K562 (cell line): ENCODE measurements around the gene ORC3. TPM values are rescaled to one million over a fixed set of nuclear protein-coding genes. Genes with fewer than 3 reads are reported as not detected.

Source experiments
- ATAC-seq: fragments of 200-7000 bp; cut with Tn5 transposase; 3 replicates; pipeline ENCODE4 v1.9.1; 2020; ENCODE audit warnings: moderate library complexity
- BruUV-seq: library from RNA; stranded (reverse); fragments of 400-500 nt; replicated peaks from 2 replicates; lab custom pipeline; 2021; lab: Mats Ljungman, UMichigan
- CTCF ChIA-PET: fragments of 300-600 bp; formaldehyde crosslinking; extraction: SDS; loops from one replicate; lab custom pipeline; 2021; ENCODE audit warnings: low intra/inter-chr PET ratio; lab: Yijun Ruan, JAX
- POLR2A ChIA-PET: fragments of 300-600, 350-650 bp; sonication (Branson Sonifier 250); formaldehyde crosslinking; extraction: SDS; loops from one replicate; lab custom pipeline; 2021; ENCODE audit warnings: antibody characterized with exemption, inconsistent platforms; lab: Yijun Ruan, JAX
- DNase-seq, 4 experiments: peaks; one replicate each; pipeline versions ENCODE4 v3.0.0 to v3.0.0-alpha.2; 2011 to 2018; ENCODE audit warnings: low spot score in 3 of 4, mixed read lengths in 3 of 4; ENCODE audit errors: extremely low read depth in 1 of 4
- FAIRE-seq: peaks from 2 replicates; lab custom pipeline; 2011; peaks lifted over from hg19 to GRCh38; lab: Jason Lieb, UNC
- H2AFZ ChIP-seq: 2 replicates; pipeline ENCODE4 v1.6.0; 2011; ENCODE audit warnings: low read depth, low read length, control low read depth, inconsistent platforms
- H3K27ac ChIP-seq: fragments of 200-600 bp; 3 replicates; pipeline ENCODE4 v1.8.0; 2011; ENCODE audit warnings: low read depth, mild to moderate bottlenecking, control low read depth, inconsistent platforms, low read length, moderate library complexity, mixed read lengths; ENCODE audit errors: extremely low read depth
- H3K27me3 ChIP-seq, 2 experiments: fragments of 300-600 bp in 1 of 2; 2 replicates in 1 of 2; 3 replicates in 1 of 2; pipeline versions ENCODE4 v1.6.0 to v1.8.0; 2011; ENCODE audit warnings: inconsistent platforms in 2 of 2, low read length in 2 of 2, mild to moderate bottlenecking in 1 of 2, mixed read lengths in 1 of 2, moderate library complexity in 1 of 2; ENCODE audit not compliant: control insufficient read depth in 2 of 2, insufficient read depth in 2 of 2
- H3K36me3 ChIP-seq: fragments of 300-600 bp; 3 replicates; pipeline ENCODE4 v1.8.0; 2011; ENCODE audit warnings: mild to moderate bottlenecking, low read length, inconsistent platforms; ENCODE audit not compliant: control insufficient read depth, insufficient read depth
- H3K4me1 ChIP-seq, 2 experiments: fragments of 200-600 bp in 1 of 2; replicated peaks in 1 of 2; 2 replicates in 1 of 2; 3 replicates in 1 of 2; pipeline versions ENCODE4 v1.5.1 to v1.8.0; 2011; ENCODE audit warnings: inconsistent platforms in 2 of 2, low read length in 2 of 2, mild to moderate bottlenecking in 1 of 2, mixed read lengths in 1 of 2, moderate library complexity in 1 of 2; ENCODE audit not compliant: control insufficient read depth in 2 of 2, insufficient read depth in 2 of 2
- H3K4me2 ChIP-seq: 2 replicates; pipeline ENCODE4 v1.6.1; 2011; ENCODE audit warnings: low read length, control low read depth, inconsistent platforms, mixed read lengths; ENCODE audit not compliant: insufficient read depth
- H3K4me3 ChIP-seq: fragments of 200-600 bp; sonication (generic), shearing (Covaris generic); 2 replicates; pipeline ENCODE4 v1.5.1; 2016; ENCODE audit warnings: control low read depth, inconsistent platforms
- H3K79me2 ChIP-seq: fragments of 200-600 bp; 3 replicates; pipeline ENCODE4 v1.8.0; 2011; ENCODE audit warnings: low read length, inconsistent platforms; ENCODE audit not compliant: control insufficient read depth, insufficient read depth
- H3K9ac ChIP-seq, 2 experiments: 2 replicates each; pipeline versions ENCODE4 v1.6.0 to v1.6.1; 2011; ENCODE audit warnings: low read depth in 2 of 2, low read length in 2 of 2, control low read depth in 1 of 2, inconsistent platforms in 1 of 2, mild to moderate bottlenecking in 1 of 2, mixed read lengths in 1 of 2; ENCODE audit not compliant: insufficient read depth in 1 of 2
- H3K9me1 ChIP-seq: one replicate; pipeline ENCODE4 v1.6.0; 2011; ENCODE audit warnings: inconsistent platforms, mild to moderate bottlenecking, low read length, moderate library complexity; ENCODE audit not compliant: control insufficient read depth, insufficient read depth
- H3K9me3 ChIP-seq: replicated peaks from 2 replicates; pipeline ENCODE4 v1.5.1; 2011; ENCODE audit warnings: low read depth, low read length, inconsistent platforms; ENCODE audit not compliant: control insufficient read depth, insufficient read depth
- H4K20me1 ChIP-seq: replicated peaks from 2 replicates; pipeline ENCODE4 v1.6.1; 2011; ENCODE audit warnings: low read length, inconsistent platforms, mixed read lengths; ENCODE audit not compliant: control insufficient read depth, insufficient read depth
- ATF3 ChIP-seq, 2 experiments: fragments of 450-650 bp in 1 of 2; sonication (generic) in 1 of 2; formaldehyde crosslinking in 1 of 2; IDR thresholded peaks in 1 of 2; conservative IDR thresholded peaks in 1 of 2; 2 replicates each; pipeline versions ENCODE4 v1.6.1 to v1.8.1; 2016 to 2023; ENCODE audit warnings: mild to moderate bottlenecking in 2 of 2, moderate library complexity in 2 of 2, inconsistent platforms in 1 of 2, missing genetic modification reagents in 1 of 2
- BCL6 ChIP-seq: fragments of 250-450 bp; sonication (Bioruptor Pico); IDR thresholded peaks from 2 replicates; pipeline ENCODE4 v1.4.0; 2020
- CXXC5 ChIP-seq: fragments of 250-450 bp; sonication (Bioruptor Pico); IDR thresholded peaks from 2 replicates; pipeline ENCODE4 v1.8.0; 2022; ENCODE audit warnings: inconsistent platforms, mild to moderate bottlenecking, moderate library complexity
- ERF ChIP-seq: fragments of 450-650 bp; formaldehyde crosslinking; IDR thresholded peaks from 2 replicates; pipeline ENCODE4 v1.4.0; 2020; ENCODE audit warnings: mild to moderate bottlenecking, mixed read lengths
- HEY1 ChIP-seq: fragments of 250-450 bp; sonication (Bioruptor Pico); IDR thresholded peaks from 2 replicates; pipeline ENCODE4 v1.5.0; 2020; ENCODE audit warnings: mild to moderate bottlenecking, moderate library complexity, borderline replicate concordance
- HMGN3 ChIP-seq: IDR thresholded peaks from 2 replicates; pipeline ENCODE4 v1.6.1; 2011; ENCODE audit warnings: borderline replicate concordance, low read depth, mild to moderate bottlenecking, mixed read lengths, low read length; ENCODE audit not compliant: insufficient read length; ENCODE audit errors: extremely low read depth
- MLX ChIP-seq, 2 experiments: fragments of 450-650 bp in 1 of 2; sonication (generic) in 1 of 2; formaldehyde crosslinking; conservative IDR thresholded peaks; 2 replicates each; pipeline versions ENCODE4 v1.4.0 to v1.8.1; 2020 to 2022; ENCODE audit warnings: mild to moderate bottlenecking in 1 of 2, missing genetic modification reagents in 1 of 2
- NFATC3 ChIP-seq: fragments of 450-650 bp; IDR thresholded peaks from 2 replicates; pipeline ENCODE4 v1.6.1; 2017; ENCODE audit warnings: mild to moderate bottlenecking
- NR2F6 ChIP-seq: fragments of 450-650 bp; formaldehyde crosslinking; IDR thresholded peaks from 2 replicates; pipeline ENCODE4 v1.4.0; 2020; ENCODE audit warnings: mild to moderate bottlenecking
- POLR3A ChIP-seq: IDR thresholded peaks from 2 replicates; pipeline ENCODE4 v1.6.1; 2011; ENCODE audit warnings: borderline replicate concordance, mild to moderate bottlenecking, moderate library complexity; ENCODE audit not compliant: insufficient read length, insufficient read depth; ENCODE audit errors: extremely low read depth
- SRSF7 ChIP-seq: fragments of 200-400 bp; formaldehyde crosslinking; optimal IDR thresholded peaks from 2 replicates; pipeline ENCODE3; 2017; ENCODE audit warnings: mild to moderate bottlenecking, low read depth, low read length
- THAP12 ChIP-seq: fragments of 250-450 bp; sonication (Bioruptor Pico); IDR thresholded peaks from 2 replicates; pipeline ENCODE4 v1.9.0; 2021; ENCODE audit warnings: mild to moderate bottlenecking, inconsistent platforms
- USF2 ChIP-seq: sonication (generic); formaldehyde crosslinking; IDR thresholded peaks from 2 replicates; pipeline ENCODE4 v1.5.0; 2020; ENCODE audit warnings: missing genetic modification reagents
- XRCC3 ChIP-seq: fragments of 450-650 bp; IDR thresholded peaks from 2 replicates; pipeline ENCODE4 v1.6.1; 2017; ENCODE audit warnings: mild to moderate bottlenecking, moderate library complexity
- ZNF589 ChIP-seq: fragments of 200-800 bp; sonication (Bioruptor generic); IDR thresholded peaks from 2 replicates; pipeline ENCODE4 v1.6.1; 2016; ENCODE audit warnings: low read depth, missing genetic modification characterization, missing compliant biosample characterization
- ZNF79 ChIP-seq: fragments of 250-450 bp; sonication (Bioruptor Pico); IDR thresholded peaks from 2 replicates; pipeline ENCODE4 v1.4.0; 2020; ENCODE audit warnings: low read depth, mild to moderate bottlenecking, moderate library complexity
- WGBS: fragments of 100-300 bp; shearing (Covaris generic); methylation state at CpG from one replicate; pipeline ENCODE4 v1.1.6; 2016; ENCODE audit warnings: low coverage, mixed read lengths; ENCODE audit not compliant: insufficient coverage; ENCODE audit errors: missing lambda C conversion rate; 5-methylcytosine and 5-hydroxymethylcytosine counted together
- in situ Hi-C: fragments of 300-500 bp; cut with MboI; formaldehyde crosslinking; loops from 4 replicates; pipeline ENCODE4 v1.15.0; 2018; ENCODE audit warnings: inconsistent platforms, mixed read lengths
- intact Hi-C: fragments of 100-400 bp; cut with micrococcal nuclease; formaldehyde crosslinking; loops from 2 replicates; pipeline ENCODE4 v1.14.2; 2022
- polyA plus RNA-seq, 8 experiments: library from polyadenylated mRNA; depleted of rRNA in 4 of 8; stranded (reverse) in 5 of 8; unstranded in 3 of 8; fragments of >200 nt; fragmentation: Nextera tagmentation in 2 of 8; fragmentation: Illumina TruSeq in 1 of 8; extraction: Ambion mirVana in 2 of 8; extraction: Trizol in 1 of 8; gene quantifications; 2 replicates each; pipeline versions ENCODE4 v1.2.1 to v1.2.3, GENCODE V29; 2011 to 2014; ENCODE audit warnings: inconsistent platforms in 1 of 8, missing spikeins in 1 of 8
- total RNA-seq, 7 experiments: library from RNA; depleted of rRNA in 6 of 7; stranded (reverse); fragments of >200 nt in 6 of 7; fragmentation: Illumina TruSeq in 2 of 7; extraction: Trizol in 2 of 7; gene quantifications; 2 replicates each; pipeline versions ENCODE4 v1.2.1 to v1.2.3, GENCODE V29; 2011 to 2021; ENCODE audit warnings: low replicate concordance in 1 of 7

Gene ORC3
- total and polyA plus RNA-seq, 9 of the 15 experiments (the other 6 are each of a cell fraction or from before 2014, with no cell fraction given) = 28.8 to 159 (median 74.8) TPM

GRCh38 chr6:87670707-87671106 is 80.8 kb downstream of the ORC3 start:
- intact Hi-C loops (no loop called here), in situ Hi-C loops (no loop called here)
- Histone ChIP-seq H3K9ac (no peak overlapping the region), H3K36me3 (peaks cover 62% of the 10 kb centered on the region), H3K4me2 (no peak overlapping the region), H4K20me1 (0 out of 2 replicates have a peak, but pooled peaks cover 3% of the 10 kb centered on the region), H3K79me2 (no peaks in the 10 kb centered on the region), H3K27ac (no peak overlapping the region), H2AFZ (no peak overlapping the region), H3K9me1 (no peaks in the 10 kb centered on the region), H3K9me3 (no peaks in the 10 kb centered on the region), H3K4me3 (no peak overlapping the region), H3K27me3 (no peaks in the 10 kb centered on the region), H3K4me1 (0 out of 5 replicates have a peak, but pooled peaks cover 0 to 2% of the 10 kb centered on the region in 2 experiments)
- no peak for ATAC-seq
- no peak for FAIRE-seq
- POLR2A ChIA-PET = no interaction called here
- 66% methylated on average over 2 of the region's 2 CpGs for WGBS
- BruUV-seq = no TSS peak
- no peak for DNase-seq
- CTCF ChIA-PET = no interaction called here
- TF ChIP-seq THAP12 (CRISPR knock-in tag) (no peak), POLR3A (no peak), XRCC3 (no peak), ERF (CRISPR knock-in tag) (no peak), ZNF589 (CRISPR knock-in tag) (no peak), SRSF7 (no peak), HMGN3 (no peak), NR2F6 (CRISPR knock-in tag) (no peak), MLX (CRISPR knock-in tag; conservative IDR thresholded peaks at IDR 0.05) (no peak), NFATC3 (no peak), ZNF79 (no peak), USF2 (no peak), CXXC5 (CRISPR knock-in tag) (no peak), ATF3 (IDR thresholded peaks at IDR 0.05) (no peak), ATF3 (CRISPR knock-in tag; conservative IDR thresholded peaks at IDR 0.05) (no peak), BCL6 (CRISPR knock-in tag) (no peak), HEY1 (CRISPR knock-in tag) (no peak)
